A673 (cell line): ENCODE measurements around the gene DOCK1. TPM values are rescaled to one million over a fixed set of nuclear protein-coding genes. Genes with fewer than 3 reads are reported as not detected.

Source experiments
- BruUV-seq: library from RNA; stranded (reverse); fragments of 400-500 nt; replicated peaks from 2 replicates; lab custom pipeline; 2021; lab: Mats Ljungman, UMichigan
- CTCF ChIA-PET: fragments of 300-600 bp; sonication (Branson Sonifier 250); formaldehyde crosslinking; loops from one replicate; lab custom pipeline; 2022; ENCODE audit warnings: antibody characterized with exemption; lab: Charles Lee
- POLR2A ChIA-PET: fragments of 300-600 bp; sonication (Branson Sonifier 250); formaldehyde crosslinking; loops from one replicate; lab custom pipeline; 2022; ENCODE audit warnings: antibody characterized with exemption; ENCODE audit not compliant: low non-redundant PET; lab: Charles Lee
- DNase-seq: peaks from one replicate; pipeline ENCODE4 v3.0.0-alpha.2; 2015; ENCODE audit warnings: low spot score
- H3K27ac ChIP-seq: fragments of 200-600 bp; sonication (generic); 2 replicates; pipeline ENCODE4 v1.5.1; 2016; ENCODE audit warnings: mixed run types, low read depth, mild to moderate bottlenecking, mixed read lengths, antibody characterized with exemption, low read length; ENCODE audit not compliant: poor library complexity, severe bottlenecking
- H3K27me3 ChIP-seq: fragments of 200-600 bp; sonication (generic); replicated peaks from 2 replicates; pipeline ENCODE4 v1.6.1; 2017; ENCODE audit warnings: mixed run types, low read depth, mild to moderate bottlenecking, mixed read lengths, antibody characterized with exemption, low read length; ENCODE audit not compliant: insufficient read depth, poor library complexity
- H3K36me3 ChIP-seq: fragments of 200-600 bp; sonication (generic); 2 replicates; pipeline ENCODE4 v1.6.1; 2016; ENCODE audit warnings: mixed run types, mild to moderate bottlenecking, mixed read lengths, antibody characterized with exemption, low read length; ENCODE audit not compliant: insufficient read depth, poor library complexity, severe bottlenecking
- H3K4me1 ChIP-seq: fragments of 200-600 bp; sonication (generic); 2 replicates; pipeline ENCODE4 v1.6.1; 2017; ENCODE audit warnings: mixed run types, mild to moderate bottlenecking, mixed read lengths, antibody characterized with exemption, low read length; ENCODE audit not compliant: insufficient read depth, poor library complexity, severe bottlenecking
- H3K4me3 ChIP-seq: fragments of 200-600 bp; sonication (generic); 2 replicates; pipeline ENCODE4 v1.5.1; 2016; ENCODE audit warnings: low read depth, mixed run types, mild to moderate bottlenecking, mixed read lengths, low read length; ENCODE audit not compliant: poor library complexity, severe bottlenecking
- H3K9me3 ChIP-seq: fragments of 200-600 bp; sonication (generic); 2 replicates; pipeline ENCODE4 v1.6.1; 2016; ENCODE audit warnings: mixed run types, low read depth, mild to moderate bottlenecking, mixed read lengths, antibody characterized with exemption, low read length; ENCODE audit not compliant: poor library complexity, severe bottlenecking
- EZH2 ChIP-seq: fragments of 200-600 bp; sonication (generic); IDR thresholded peaks from 2 replicates; pipeline ENCODE4 v1.6.1; 2017; ENCODE audit warnings: borderline replicate concordance, low read depth, mild to moderate bottlenecking, mixed read lengths, antibody characterized with exemption, low read length; ENCODE audit not compliant: poor library complexity, severe bottlenecking
- intact Hi-C: fragments of 100-400 bp; cut with micrococcal nuclease; formaldehyde crosslinking; loops from one replicate; pipeline ENCODE4 v1.10.0; 2022; ENCODE audit not compliant: unreplicated experiment
- total RNA-seq: library from RNA; stranded (reverse); gene quantifications from 2 replicates; pipeline ENCODE4 v1.2.3, GENCODE V29; 2021
- TF ChIP-seq, protein P1 (sequence below): fragments of 300-800, 200-600 bp; sonication (generic); conservative IDR thresholded peaks from 2 replicates; pipeline ENCODE4 v1.5.1; 2017; ENCODE audit warnings: low read depth, mild to moderate bottlenecking, antibody characterized with exemption, low read length, moderate library complexity, mixed read lengths

Gene DOCK1
- total RNA-seq, 1 experiment from 2014 or later: 30.7 TPM

DNA sequence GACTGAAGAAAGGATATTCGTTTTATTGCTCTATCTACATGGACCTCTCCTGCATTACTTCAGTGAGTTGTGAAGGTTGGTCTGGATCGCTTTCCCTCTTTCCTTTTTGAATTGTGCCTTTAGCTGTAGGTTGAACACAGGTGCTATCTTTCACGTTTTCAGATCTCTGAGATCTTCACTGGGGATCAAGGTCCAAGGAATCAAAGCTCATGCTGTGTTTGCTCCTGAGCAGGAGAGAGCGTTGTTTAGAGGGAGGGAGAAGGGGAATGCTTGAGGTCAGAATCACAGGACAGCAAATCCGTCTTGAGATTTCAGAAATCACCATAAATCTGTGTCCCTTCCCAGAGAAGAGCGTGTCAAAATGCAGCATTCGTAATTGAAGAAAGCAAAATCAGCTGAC, 186.1 kb downstream of the DOCK1 start:
- CTCF ChIA-PET: no interaction called here
- Histone ChIP-seq H3K4me1 (no peaks in the 10 kb centered on the region), H3K27me3 (no peaks in the 10 kb centered on the region), H3K4me3 (no peak overlapping the region), H3K36me3 (no peaks in the 10 kb centered on the region), H3K9me3 (no peaks in the 10 kb centered on the region), H3K27ac (no peak overlapping the region)
- TF ChIP-seq EZH2: no peak
- TF ChIP-seq, protein P1, sequence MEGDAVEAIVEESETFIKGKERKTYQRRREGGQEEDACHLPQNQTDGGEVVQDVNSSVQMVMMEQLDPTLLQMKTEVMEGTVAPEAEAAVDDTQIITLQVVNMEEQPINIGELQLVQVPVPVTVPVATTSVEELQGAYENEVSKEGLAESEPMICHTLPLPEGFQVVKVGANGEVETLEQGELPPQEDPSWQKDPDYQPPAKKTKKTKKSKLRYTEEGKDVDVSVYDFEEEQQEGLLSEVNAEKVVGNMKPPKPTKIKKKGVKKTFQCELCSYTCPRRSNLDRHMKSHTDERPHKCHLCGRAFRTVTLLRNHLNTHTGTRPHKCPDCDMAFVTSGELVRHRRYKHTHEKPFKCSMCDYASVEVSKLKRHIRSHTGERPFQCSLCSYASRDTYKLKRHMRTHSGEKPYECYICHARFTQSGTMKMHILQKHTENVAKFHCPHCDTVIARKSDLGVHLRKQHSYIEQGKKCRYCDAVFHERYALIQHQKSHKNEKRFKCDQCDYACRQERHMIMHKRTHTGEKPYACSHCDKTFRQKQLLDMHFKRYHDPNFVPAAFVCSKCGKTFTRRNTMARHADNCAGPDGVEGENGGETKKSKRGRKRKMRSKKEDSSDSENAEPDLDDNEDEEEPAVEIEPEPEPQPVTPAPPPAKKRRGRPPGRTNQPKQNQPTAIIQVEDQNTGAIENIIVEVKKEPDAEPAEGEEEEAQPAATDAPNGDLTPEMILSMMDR: no peak
- POLR2A ChIA-PET: no interaction called here
- no peak for DNase-seq
- no TSS peak for BruUV-seq
- intact Hi-C loops: no loop called here

DNA sequence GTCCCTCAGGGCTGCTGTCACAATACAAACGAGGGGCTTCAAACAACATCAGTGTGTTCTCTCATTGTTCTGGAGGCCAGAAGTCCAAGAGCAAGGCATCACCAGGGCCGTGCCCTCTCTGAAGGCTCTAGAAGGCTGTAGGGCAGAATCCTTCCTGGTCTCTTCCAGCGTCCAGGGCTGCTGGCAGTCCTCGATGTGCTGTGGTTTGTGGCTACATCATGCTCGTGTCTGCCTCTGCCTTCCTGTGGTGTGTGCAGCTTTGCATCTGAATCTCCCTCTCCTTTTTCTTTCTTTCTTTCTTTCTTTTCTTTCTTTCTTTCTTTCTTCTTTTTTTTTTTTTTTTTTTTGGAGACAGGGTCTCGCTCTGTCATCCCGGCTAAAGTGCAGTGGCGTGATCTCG, 187.7 kb downstream of the DOCK1 start:
- no peaks in the 10 kb centered on the region for H3K36me3 ChIP-seq
- intact Hi-C loops: no loop called here
- POLR2A ChIA-PET: no interaction called here
- H3K4me1 ChIP-seq: no peaks in the 10 kb centered on the region
- CTCF ChIA-PET: no interaction called here
- H3K9me3 ChIP-seq: no peaks in the 10 kb centered on the region
- BruUV-seq: no TSS peak
- H3K27me3 ChIP-seq: no peaks in the 10 kb centered on the region
- no peak overlapping the region for H3K27ac ChIP-seq
- DNase-seq: no peak
- TF ChIP-seq, protein P1: no peak
- TF ChIP-seq EZH2: no peak
- H3K4me3 ChIP-seq: no peak overlapping the region

DNA sequence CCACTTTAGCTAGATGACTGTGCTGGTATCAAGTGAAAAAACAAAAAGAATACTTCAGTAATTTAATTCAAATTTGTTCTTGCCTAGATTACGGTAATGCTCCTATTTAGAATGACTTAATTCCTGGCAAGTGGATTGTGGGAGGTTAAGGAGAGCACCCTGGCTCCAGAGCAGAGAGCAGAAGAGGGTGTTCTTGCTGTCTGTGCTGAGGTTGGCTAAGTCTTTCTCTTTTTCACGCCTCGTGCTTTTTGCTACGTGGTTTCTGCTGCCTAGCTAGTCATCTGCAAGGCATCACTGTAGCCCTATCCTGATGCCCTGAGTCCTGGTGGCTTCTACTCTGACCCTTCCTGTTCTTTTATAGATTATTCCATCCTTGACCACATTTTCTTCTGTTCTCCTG, 189.8 kb downstream of the DOCK1 start:
- TF ChIP-seq EZH2: no peak
- TF ChIP-seq, protein P1: no peak
- DNase-seq: no peak
- no peaks in the 10 kb centered on the region for H3K27me3 ChIP-seq
- H3K36me3 ChIP-seq: no peaks in the 10 kb centered on the region
- H3K4me1 ChIP-seq: no peaks in the 10 kb centered on the region
- CTCF ChIA-PET: no interaction called here
- H3K9me3 ChIP-seq: no peaks in the 10 kb centered on the region
- no peak overlapping the region for H3K4me3 ChIP-seq
- no TSS peak for BruUV-seq
- POLR2A ChIA-PET: no interaction called here
- intact Hi-C loops: no loop called here
- H3K27ac ChIP-seq: no peak overlapping the region
